GM13976 (cell line): ENCODE measurements around the gene TSG101.

Experiments used
- DNase-seq: peaks from one replicate; pipeline ENCODE4 v3.0.0; 2012; ENCODE audit warnings: low spot score
- CTCF ChIP-seq: IDR thresholded peaks from 2 replicates; pipeline ENCODE4 v1.5.1; 2012; ENCODE audit warnings: borderline replicate concordance, mild to moderate bottlenecking; ENCODE audit not compliant: insufficient read depth; ENCODE audit errors: extremely low read depth, missing control alignments, control extremely low read depth
- in situ Hi-C: fragments of 300-500 bp; cut with MboI; formaldehyde crosslinking; loops from one replicate; pipeline ENCODE4 v1.12.0; 2022; ENCODE audit warnings: low sequenced_read_pairs, mixed read lengths, inconsistent platforms; ENCODE audit not compliant: unreplicated experiment

The TSG101 gene

GRCh38 chr11:18452927-18453326 is 73.8 kb downstream of the TSG101 start:
- no peak for DNase-seq
- in situ Hi-C loops, result no loop called here
- no peak for TF ChIP-seq CTCF

GRCh38 chr11:18449251-18449650 is 77.5 kb downstream of the TSG101 start:
- in situ Hi-C loops, result no loop called here
- no peak for DNase-seq
- no peak for TF ChIP-seq CTCF

- no peak for TF ChIP-seq CTCF
- in situ Hi-C loops, result no loop called here
- DNase-seq, result no peak
Measured at GRCh38 chr11:18438691-18439090, 88.1 kb downstream of the TSG101 start.
